HL-60 (cell line): ENCODE results near the gene FOXP3.

Experiments used
- CTCF ChIP-seq: IDR thresholded peaks from one replicate; pipeline ENCODE4 v1.5.1; 2011; ENCODE audit warnings: low read length, control low read depth, inconsistent platforms; ENCODE audit not compliant: insufficient read depth
- GABPA ChIP-seq: IDR thresholded peaks from 2 replicates; pipeline ENCODE4 v1.6.1; 2012; ENCODE audit warnings: low read depth
- POLR2AphosphoS5 ChIP-seq: IDR thresholded peaks from 2 replicates; pipeline ENCODE4 v1.6.1; 2012; ENCODE audit warnings: low read depth
- TF ChIP-seq, protein P1 (sequence below): IDR thresholded peaks from 2 replicates; pipeline ENCODE4 v1.6.1; 2012; ENCODE audit warnings: low read depth; ENCODE audit not compliant: insufficient replicate concordance

DNA sequence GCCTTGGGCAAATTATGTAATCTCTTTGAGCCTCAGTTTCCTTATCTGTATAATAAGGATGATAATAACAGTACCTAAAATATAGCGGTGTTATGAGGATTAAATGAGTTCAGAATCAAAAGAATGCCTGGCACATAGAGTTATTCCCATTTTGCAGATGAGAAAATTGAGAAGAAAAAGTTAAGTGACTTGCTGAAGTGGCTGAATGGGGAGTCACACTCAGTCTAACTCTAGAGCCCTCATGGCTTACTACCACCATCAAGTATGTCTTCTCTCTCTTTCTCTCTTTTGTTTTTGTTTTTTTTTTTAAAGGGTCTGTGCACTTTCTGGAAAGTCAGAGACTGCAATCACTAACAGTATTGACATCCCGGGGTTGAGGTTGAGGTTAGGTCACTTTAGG is 32.0 kb downstream of the FOXP3 start:
- TF ChIP-seq, protein P1, sequence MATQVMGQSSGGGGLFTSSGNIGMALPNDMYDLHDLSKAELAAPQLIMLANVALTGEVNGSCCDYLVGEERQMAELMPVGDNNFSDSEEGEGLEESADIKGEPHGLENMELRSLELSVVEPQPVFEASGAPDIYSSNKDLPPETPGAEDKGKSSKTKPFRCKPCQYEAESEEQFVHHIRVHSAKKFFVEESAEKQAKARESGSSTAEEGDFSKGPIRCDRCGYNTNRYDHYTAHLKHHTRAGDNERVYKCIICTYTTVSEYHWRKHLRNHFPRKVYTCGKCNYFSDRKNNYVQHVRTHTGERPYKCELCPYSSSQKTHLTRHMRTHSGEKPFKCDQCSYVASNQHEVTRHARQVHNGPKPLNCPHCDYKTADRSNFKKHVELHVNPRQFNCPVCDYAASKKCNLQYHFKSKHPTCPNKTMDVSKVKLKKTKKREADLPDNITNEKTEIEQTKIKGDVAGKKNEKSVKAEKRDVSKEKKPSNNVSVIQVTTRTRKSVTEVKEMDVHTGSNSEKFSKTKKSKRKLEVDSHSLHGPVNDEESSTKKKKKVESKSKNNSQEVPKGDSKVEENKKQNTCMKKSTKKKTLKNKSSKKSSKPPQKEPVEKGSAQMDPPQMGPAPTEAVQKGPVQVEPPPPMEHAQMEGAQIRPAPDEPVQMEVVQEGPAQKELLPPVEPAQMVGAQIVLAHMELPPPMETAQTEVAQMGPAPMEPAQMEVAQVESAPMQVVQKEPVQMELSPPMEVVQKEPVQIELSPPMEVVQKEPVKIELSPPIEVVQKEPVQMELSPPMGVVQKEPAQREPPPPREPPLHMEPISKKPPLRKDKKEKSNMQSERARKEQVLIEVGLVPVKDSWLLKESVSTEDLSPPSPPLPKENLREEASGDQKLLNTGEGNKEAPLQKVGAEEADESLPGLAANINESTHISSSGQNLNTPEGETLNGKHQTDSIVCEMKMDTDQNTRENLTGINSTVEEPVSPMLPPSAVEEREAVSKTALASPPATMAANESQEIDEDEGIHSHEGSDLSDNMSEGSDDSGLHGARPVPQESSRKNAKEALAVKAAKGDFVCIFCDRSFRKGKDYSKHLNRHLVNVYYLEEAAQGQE = no peak
- no peak for TF ChIP-seq CTCF
- no peak for TF ChIP-seq POLR2AphosphoS5
- TF ChIP-seq GABPA = no peak
